ENCODE data around the gene FREY1.
A peak's percentile ranks its signal among the peaks of the same experiment; 100 is the strongest.

The FREY1 gene

GRCh38 chr11:45872651-45873356 lies 34.3 kb downstream of the FREY1 start (continued):
- TF ChIP-seq KLF16 (tag by site-specific recombination; IDR thresholded peaks at IDR 0.05), result 0 out of 2 replicates have a peak, but pooled peaks have one; percentile 28
- TF ChIP-seq CTCF (tag by site-specific recombination; IDR thresholded peaks at IDR 0.05), result peak; percentile 87
- no peak for TF ChIP-seq ZSCAN5A (tag by site-specific recombination; IDR thresholded peaks at IDR 0.05)
- TF ChIP-seq GLIS2 (tag by site-specific recombination; IDR thresholded peaks at IDR 0.05), result no peak
- no peak for TF ChIP-seq ZNF791 (tag by site-specific recombination; IDR thresholded peaks at IDR 0.05)
- TF ChIP-seq ZNF571 (tag by site-specific recombination; IDR thresholded peaks at IDR 0.05), result no peak
- no peak for TF ChIP-seq ZNF362 (tag by site-specific recombination; IDR thresholded peaks at IDR 0.05)
- peak; percentile 58 for TF ChIP-seq PATZ1 (tag by site-specific recombination; IDR thresholded peaks at IDR 0.05)
- peak; percentile 58 for TF ChIP-seq WT1 (tag by site-specific recombination; IDR thresholded peaks at IDR 0.05)
- TF ChIP-seq ZSCAN23 (tag by site-specific recombination; IDR thresholded peaks at IDR 0.05), result no peak
- no peak for TF ChIP-seq SALL2 (tag by site-specific recombination; IDR thresholded peaks at IDR 0.05; ENCODE audit: borderline replicate concordance)
- TF ChIP-seq ZBTB21 (tag by site-specific recombination; IDR thresholded peaks at IDR 0.05), result peak; percentile 42; the same call in 1 of the 2 replicates
- TF ChIP-seq ZNF677 (tag by site-specific recombination; IDR thresholded peaks at IDR 0.05), result no peak
- TF ChIP-seq ZNF280D (tag by site-specific recombination; IDR thresholded peaks at IDR 0.05), result no peak
- TF ChIP-seq ZEB2 (tag by site-specific recombination; IDR thresholded peaks at IDR 0.05), result peak; percentile 44; the same call in 1 of the 2 replicates
- no peak for TF ChIP-seq ZFP41 (tag by site-specific recombination; IDR thresholded peaks at IDR 0.05; ENCODE audit: borderline replicate concordance)
- TF ChIP-seq ZNF366 (tag by site-specific recombination; conservative IDR thresholded peaks at IDR 0.05), result 0 out of 2 replicates have a peak, but pooled peaks have one; percentile 44
- no peak for TF ChIP-seq ZNF792 (tag by site-specific recombination; IDR thresholded peaks at IDR 0.05)
- TF ChIP-seq SP7 (tag by site-specific recombination; IDR thresholded peaks at IDR 0.05), result peak; percentile 59
- 0 out of 2 replicates have a peak, but pooled peaks have one; percentile 38 for TF ChIP-seq ZNF24 (tag by site-specific recombination; IDR thresholded peaks at IDR 0.05)
- no peak for TF ChIP-seq ZNF610 (tag by site-specific recombination; IDR thresholded peaks at IDR 0.05; ENCODE audit: borderline replicate concordance)
- TF ChIP-seq KLF9 (tag by site-specific recombination; IDR thresholded peaks at IDR 0.05; ENCODE audit: low read depth), result no peak
- peak; percentile 70; the same call in 1 of the 2 replicates for TF ChIP-seq KLF17 (tag by site-specific recombination; IDR thresholded peaks at IDR 0.05)
- peak; percentile 58 for TF ChIP-seq ZBTB17 (tag by site-specific recombination; IDR thresholded peaks at IDR 0.05)
- TF ChIP-seq ZNF169 (tag by site-specific recombination; IDR thresholded peaks at IDR 0.05), result no peak
- TF ChIP-seq ZNF664 (tag by site-specific recombination; IDR thresholded peaks at IDR 0.05), result no peak

All from HEK293 (cell line).